HCT116 (cell line): ENCODE measurements around the gene KIAA0319L. TPM values are rescaled to one million over a fixed set of nuclear protein-coding genes. Genes with fewer than 3 reads are reported as not detected.
"Not testable (repeated sequence)": the region's sequence is repeated elsewhere in the genome, so short reads cannot be mapped to it uniquely, and the experiment has no call there.

Experiments
- ATAC-seq: fragments of 200-7000 bp; cut with Tn5 transposase; 2 replicates; pipeline ENCODE4 v1.9.1; 2020; ENCODE audit warnings: mild to moderate bottlenecking, moderate library complexity
- BruUV-seq: library from RNA; stranded (reverse); fragments of 400-500 nt; replicated peaks from 2 replicates; lab custom pipeline; 2021; lab: Mats Ljungman, UMichigan
- CTCF ChIA-PET: fragments of 300-600 bp; sonication (Branson Sonifier 250); formaldehyde crosslinking; loops from one replicate; lab custom pipeline; 2021; ENCODE audit warnings: antibody characterized with exemption; lab: Charles Lee
- POLR2A ChIA-PET: fragments of 300-600, 350-600 bp; sonication (Branson Sonifier 250); formaldehyde crosslinking; loops from one replicate; lab custom pipeline; 2021; ENCODE audit warnings: antibody characterized with exemption; lab: Charles Lee
- RAD21 ChIA-PET, 2 experiments: fragments of 300-600 bp; sonication (Branson Sonifier 250); formaldehyde crosslinking; loops; one replicate each; lab custom pipeline; 2023; ENCODE audit warnings: low total read pairs in 2 of 2; ENCODE audit not compliant: uncharacterized antibody in 2 of 2, unreplicated experiment in 2 of 2, low non-redundant PET in 1 of 2; lab: Charles Lee
- DNase-seq: peaks from one replicate; pipeline ENCODE4 v3.0.0-alpha.2; 2010; ENCODE audit warnings: low read depth, low spot score
- H2AFZ ChIP-seq: fragments of 200-600 bp; shearing (Covaris generic), sonication (generic); 2 replicates; pipeline ENCODE4 v1.6.1; 2017; ENCODE audit warnings: low read depth, mixed run types, mixed read lengths, antibody characterized with exemption, low read length; ENCODE audit not compliant: poor library complexity, severe bottlenecking
- H3K27ac ChIP-seq: 2 replicates; pipeline ENCODE4 v1.5.1; 2012; ENCODE audit warnings: low read depth, low read length
- H3K27me3 ChIP-seq: fragments of 200-600 bp; sonication (generic); 2 replicates; pipeline ENCODE4 v1.6.1; 2016; ENCODE audit warnings: mixed run types, low read length, mixed read lengths; ENCODE audit not compliant: insufficient read depth
- H3K36me3 ChIP-seq, 2 experiments: fragments of 200-500 bp in 1 of 2; fragments of 200-600 bp in 1 of 2; sonication (Bioruptor generic) in 1 of 2; sonication (generic) in 1 of 2; 2 replicates each; pipeline versions ENCODE4 v1.5.1 to v1.6.1; 2014 to 2016; ENCODE audit warnings: low read length in 2 of 2, inconsistent platforms in 1 of 2, mixed read lengths in 1 of 2, mixed run types in 1 of 2; ENCODE audit not compliant: insufficient read depth in 2 of 2, control insufficient read depth in 1 of 2
- H3K4me1 ChIP-seq, 2 experiments: fragments of 200-600 bp in 1 of 2; sonication (generic) in 1 of 2; 2 replicates each; pipeline versions ENCODE4 v1.5.1 to v1.6.1; 2012 to 2017; ENCODE audit warnings: low read length in 2 of 2, inconsistent platforms in 1 of 2, mild to moderate bottlenecking in 1 of 2, mixed read lengths in 1 of 2, mixed run types in 1 of 2, moderate library complexity in 1 of 2; ENCODE audit not compliant: insufficient read depth in 2 of 2, control insufficient read depth in 1 of 2
- H3K4me2 ChIP-seq: fragments of 200-600 bp; sonication (generic); 2 replicates; pipeline ENCODE4 v1.6.1; 2017; ENCODE audit warnings: mixed run types, low read length, mixed read lengths
- H3K4me3 ChIP-seq, 2 experiments: fragments of 200-600 bp in 1 of 2; sonication (generic) in 1 of 2; replicated peaks in 1 of 2; 2 replicates each; pipeline ENCODE4 v1.5.1; 2011 to 2016; ENCODE audit warnings: low read length in 2 of 2, control low read depth in 1 of 2, low read depth in 1 of 2, mild to moderate bottlenecking in 1 of 2, mixed read lengths in 1 of 2, mixed run types in 1 of 2
- H3K79me2 ChIP-seq: fragments of 200-600 bp; sonication (generic); 2 replicates; pipeline ENCODE4 v1.6.1; 2017; ENCODE audit warnings: mild to moderate bottlenecking, mixed run types, low read length, moderate library complexity, mixed read lengths; ENCODE audit not compliant: insufficient read depth
- H3K9ac ChIP-seq: fragments of 200-600 bp; sonication (generic); 2 replicates; pipeline ENCODE4 v1.6.1; 2016; ENCODE audit warnings: low read length, mixed read lengths
- H3K9me2 ChIP-seq: fragments of 200-600 bp; sonication (generic), shearing (Covaris generic); 2 replicates; pipeline ENCODE4 v1.6.1; 2017; ENCODE audit warnings: mixed run types, mild to moderate bottlenecking, moderate library complexity; ENCODE audit not compliant: insufficient read depth
- H3K9me3 ChIP-seq, 2 experiments: fragments of 200-500 bp in 1 of 2; fragments of 200-600 bp in 1 of 2; sonication (Bioruptor generic) in 1 of 2; sonication (generic) in 1 of 2; 2 replicates each; pipeline ENCODE4 v1.6.1; 2014 to 2017; ENCODE audit warnings: low read length in 2 of 2, mixed read lengths in 2 of 2, inconsistent platforms in 1 of 2, low read depth in 1 of 2, mild to moderate bottlenecking in 1 of 2, mixed run types in 1 of 2, moderate library complexity in 1 of 2; ENCODE audit not compliant: control insufficient read depth in 1 of 2, insufficient read depth in 1 of 2
- H4K20me1 ChIP-seq: fragments of 200-600 bp; sonication (generic), shearing (Covaris generic); 2 replicates; pipeline ENCODE4 v1.6.1; 2017; ENCODE audit warnings: mixed run types, mild to moderate bottlenecking, moderate library complexity; ENCODE audit not compliant: insufficient read depth
- CEBPB ChIP-seq: IDR thresholded peaks from 2 replicates; pipeline ENCODE4 v1.6.1; 2012; ENCODE audit warnings: low read depth
- CTCF ChIP-seq, 3 experiments: fragments of 200-600 bp in 1 of 3; sonication (generic) in 1 of 3; IDR thresholded peaks in 2 of 3; conservative IDR thresholded peaks in 1 of 3; 2 replicates each; pipeline ENCODE4 v1.5.1; 2012 to 2017; ENCODE audit warnings: low read depth in 2 of 3, low read length in 2 of 3, antibody characterized with exemption in 1 of 3, borderline replicate concordance in 1 of 3, control low read depth in 1 of 3, mild to moderate bottlenecking in 1 of 3, mixed read lengths in 1 of 3, mixed run types in 1 of 3, moderate library complexity in 1 of 3; ENCODE audit not compliant: insufficient read depth in 1 of 3
- EZH2 ChIP-seq: fragments of 200-600 bp; sonication (generic); IDR thresholded peaks from 2 replicates; pipeline ENCODE4 v1.6.1; 2017; ENCODE audit warnings: antibody characterized with exemption, mixed run types
- MAX ChIP-seq: IDR thresholded peaks from 2 replicates; pipeline ENCODE4 v1.6.1; 2012
- POLR2A ChIP-seq: IDR thresholded peaks from 2 replicates; pipeline ENCODE4 v1.7.0; 2011; ENCODE audit warnings: borderline replicate concordance; ENCODE audit not compliant: insufficient read depth, insufficient read length; ENCODE audit errors: extremely low read depth
- RAD21 ChIP-seq: IDR thresholded peaks from 2 replicates; pipeline ENCODE4 v1.6.1; 2012; ENCODE audit warnings: low read depth, mild to moderate bottlenecking
- YY1 ChIP-seq: IDR thresholded peaks from 2 replicates; pipeline ENCODE4 v1.6.1; 2011; ENCODE audit warnings: low read length, low read depth, moderate library complexity, mild to moderate bottlenecking; ENCODE audit not compliant: insufficient replicate concordance; ENCODE audit errors: extremely low read depth
- ZNF274 ChIP-seq: fragments of 200-500 bp; sonication (Bioruptor generic); IDR thresholded peaks from 2 replicates; pipeline ENCODE4 v1.6.1; 2014; ENCODE audit warnings: mild to moderate bottlenecking, low read depth, low read length, inconsistent platforms
- intact Hi-C: fragments of 100-400 bp; cut with micrococcal nuclease; formaldehyde crosslinking; loops from 2 replicates; pipeline ENCODE4 v1.10.0; 2022
- total RNA-seq: library from RNA; stranded (reverse); gene quantifications from one replicate; pipeline ENCODE4 v1.2.1, GENCODE V29; 2021; ENCODE audit not compliant: unreplicated experiment

The KIAA0319L gene
- total RNA-seq, 1 experiment from 2014 or later, result 35.6 TPM

DNA sequence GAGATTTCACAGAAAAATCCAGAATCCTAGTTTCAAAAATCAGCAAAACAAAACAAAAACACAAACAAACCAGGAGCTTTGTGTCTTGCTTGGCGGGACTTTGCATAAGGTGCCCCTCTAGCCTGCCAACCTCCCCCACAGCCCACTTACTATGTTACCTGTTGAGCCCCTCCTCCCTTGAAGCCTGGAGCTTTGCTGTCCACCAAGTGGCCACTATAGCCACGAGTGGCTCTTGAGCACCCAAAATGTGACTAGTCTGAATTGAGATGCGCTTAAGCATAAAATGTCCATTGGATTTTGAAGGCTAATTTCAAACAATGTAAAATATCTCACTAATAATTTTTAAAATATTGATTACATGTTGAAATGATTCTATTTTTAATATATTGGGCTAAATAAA lies 28.1 kb upstream of the KIAA0319L start:
- RAD21 ChIA-PET, result no interaction called here
- POLR2A ChIA-PET, result interaction anchor here (1.6 kb wide), 1 partner anchor 12 kb away, joined by 3 read pairs; the partner anchor contains the start of gene TFAP2E
- Histone ChIP-seq H3K4me3 (no peak overlapping the region), H3K27ac (no peak overlapping the region), H3K36me3 (peaks cover 0 to 6% of the 10 kb centered on the region in 2 experiments; a peak in 1 of 4 replicates), H3K27me3 (no peaks in the 10 kb centered on the region), H3K4me2 (no peak overlapping the region), H3K4me1 (no peaks in the 10 kb centered on the region), H4K20me1 (no peaks in the 10 kb centered on the region), H3K9me3 (no peaks in the 10 kb centered on the region), H2AFZ (no peak overlapping the region), H3K9ac (no peak overlapping the region)
- DNase-seq, result no peak
- CTCF ChIA-PET, result no interaction called here
- TF ChIP-seq POLR2A (no peak), RAD21 (no peak)
- TF ChIP-seq, all 23 proteins: peak for 0
- no peak for ATAC-seq
- H3K79me2 ChIP-seq, result no peaks in the 10 kb centered on the region
- intact Hi-C loops, result no loop called here
- no peaks in the 10 kb centered on the region for H3K9me2 ChIP-seq
- BruUV-seq, result no TSS peak

DNA sequence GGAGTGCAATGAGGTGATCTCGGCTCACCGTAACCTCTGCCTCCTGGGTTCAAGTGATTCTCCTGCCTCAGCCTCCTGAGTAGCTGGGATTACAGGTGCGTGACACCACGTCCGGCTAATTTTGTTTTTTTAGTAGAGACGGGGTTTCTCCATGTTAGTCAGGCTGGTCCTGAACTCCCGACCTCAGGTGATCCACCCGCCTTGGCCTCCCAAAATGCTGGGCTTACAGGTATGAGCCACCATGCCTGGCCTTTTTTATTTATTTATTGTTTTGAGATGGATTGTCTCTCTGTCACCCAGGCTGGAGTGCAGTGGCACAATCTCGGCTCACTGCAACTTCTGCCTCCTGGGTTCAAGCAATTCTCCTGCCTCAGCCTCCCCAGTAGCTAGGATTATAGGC lies 24.4 kb upstream of the KIAA0319L start:
- H3K27me3 ChIP-seq, DNase-seq, intact Hi-C loops, CTCF ChIA-PET, H3K9me2 ChIP-seq, POLR2A ChIA-PET, H4K20me1 ChIP-seq, H3K79me2 ChIP-seq, H3K9ac ChIP-seq, H3K4me3 ChIP-seq, H3K36me3 ChIP-seq, H3K9me3 ChIP-seq, H3K27ac ChIP-seq, H3K4me1 ChIP-seq, H3K4me2 ChIP-seq, BruUV-seq, RAD21 ChIA-PET, ATAC-seq, H2AFZ ChIP-seq: not testable (repeated sequence)

- Histone ChIP-seq H3K36me3 (no peaks in the 10 kb centered on the region), H3K27ac (no peak overlapping the region), H3K79me2 (no peaks in the 10 kb centered on the region), H3K9ac (no peak overlapping the region), H3K4me1 (no peaks in the 10 kb centered on the region), H4K20me1 (no peaks in the 10 kb centered on the region), H3K4me2 (no peak overlapping the region), H2AFZ (no peak overlapping the region), H3K9me2 (no peaks in the 10 kb centered on the region), H3K9me3 (no peaks in the 10 kb centered on the region), H3K27me3 (no peaks in the 10 kb centered on the region), H3K4me3 (no peak overlapping the region)
- DNase-seq, result no peak
- RAD21 ChIA-PET, result no interaction called here
- POLR2A ChIA-PET, result no interaction called here
- no peak for TF ChIP-seq EZH2
- no peak for TF ChIP-seq CEBPB
- no peak for TF ChIP-seq ZNF274
- peak; percentile 46 for TF ChIP-seq POLR2A
- TF ChIP-seq CTCF (IDR thresholded peaks at IDR 0.05 in 2 of 3, conservative IDR thresholded peaks at IDR 0.05 in 1 of 3; ENCODE audit: borderline replicate concordance in 1 of 3, insufficient read depth in 1 of 3, low read depth in 2 of 3, low read length in 2 of 3), result no peak
- TF ChIP-seq YY1, result no peak
- no peak for TF ChIP-seq MAX
- CTCF ChIA-PET, result no interaction called here
- intact Hi-C loops, result no loop called here
- BruUV-seq, result no TSS peak
- ATAC-seq, result no peak
Observed at GRCh38 chr1:35580949-35581388, 23.8 kb upstream of the KIAA0319L start.
